ENCODE data around the gene TET1.

TET1 gene

GRCh38 chr10:68537796-68538195 is 22.3 kb upstream of the TET1 start:
- no peak for TF ChIP-seq CTCF (IDR thresholded peaks at IDR 0.05; ENCODE audit: borderline replicate concordance, insufficient read depth, low read depth, low read length)
- H3K4me3 ChIP-seq (ENCODE audit: low read depth, low read length), result no peak overlapping the region

GRCh38 chr10:68543004-68543918 is 16.9 kb upstream of the TET1 start:
- TF ChIP-seq CTCF (IDR thresholded peaks at IDR 0.05; ENCODE audit: borderline replicate concordance, insufficient read depth, low read depth, low read length), result no peak
- H3K4me3 ChIP-seq (ENCODE audit: low read depth, low read length), result no peak overlapping the region

- peak; percentile 82 for TF ChIP-seq CTCF (IDR thresholded peaks at IDR 0.05; ENCODE audit: borderline replicate concordance, insufficient read depth, low read depth, low read length)
These were observed 9.3 kb upstream of the TET1 start for GRCh38 chr10:68550747-68551411.

GRCh38 chr10:68553138-68553537 is 7.0 kb upstream of the TET1 start:
- H3K4me3 ChIP-seq (ENCODE audit: low read depth, low read length), result no peak overlapping the region
- no peak for TF ChIP-seq CTCF (IDR thresholded peaks at IDR 0.05; ENCODE audit: borderline replicate concordance, insufficient read depth, low read depth, low read length)

More at GRCh38 chr10:68550747-68551411, 9.3 kb upstream of the TET1 start:
- no peak overlapping the region for H3K4me3 ChIP-seq (ENCODE audit: low read depth, low read length)

- no peak overlapping the region for H3K4me3 ChIP-seq (ENCODE audit: low read depth, low read length)
- TF ChIP-seq CTCF (IDR thresholded peaks at IDR 0.05; ENCODE audit: borderline replicate concordance, insufficient read depth, low read depth, low read length), result no peak
These were observed 6.5 kb upstream of the TET1 start for GRCh38 chr10:68553599-68553998.

GRCh38 chr10:68558478-68558877 is 1.7 kb upstream of the TET1 start:
- no peak overlapping the region for H3K4me3 ChIP-seq (ENCODE audit: low read depth, low read length)
- no peak for TF ChIP-seq CTCF (IDR thresholded peaks at IDR 0.05; ENCODE audit: borderline replicate concordance, insufficient read depth, low read depth, low read length)

Measured in GM12875 (cell line).